Mesodermal cell (in vitro differentiated cells): ENCODE measurements around the gene UBE2E2.

Source experiments
- H3K27ac ChIP-seq: 2 replicates; pipeline ENCODE4 v1.7.0; 2013; ENCODE audit warnings: mild to moderate bottlenecking, low read depth, low read length, moderate library complexity; ENCODE audit not compliant: severe bottlenecking
- H3K36me3 ChIP-seq: 2 replicates; pipeline ENCODE4 v1.7.1; 2013; ENCODE audit warnings: mild to moderate bottlenecking, low read length, moderate library complexity; ENCODE audit not compliant: control insufficient read depth, insufficient read depth
- H3K4me1 ChIP-seq: one replicate; pipeline ENCODE4 v1.7.1; 2013; ENCODE audit warnings: mild to moderate bottlenecking, low read length; ENCODE audit not compliant: insufficient read depth, control insufficient read depth, poor library complexity, severe bottlenecking
- H3K4me3 ChIP-seq: 2 replicates; pipeline ENCODE4 v1.7.0; 2013; ENCODE audit warnings: low read length, control low read depth, mild to moderate bottlenecking; ENCODE audit not compliant: insufficient read depth, poor library complexity, severe bottlenecking; ENCODE audit errors: extremely low read depth
- H3K9me3 ChIP-seq: 2 replicates; pipeline ENCODE4 v1.7.1; 2013; ENCODE audit warnings: mild to moderate bottlenecking, low read length, moderate library complexity; ENCODE audit not compliant: control insufficient read depth
- WGBS, 2 experiments: methylation state at CpG; one replicate each; pipeline ENCODE4 v1.1.5; 2013; ENCODE audit warnings: missing lambda C conversion rate in 2 of 2; ENCODE audit not compliant: insufficient coverage in 2 of 2; 5-methylcytosine and 5-hydroxymethylcytosine counted together

The UBE2E2 gene

DNA sequence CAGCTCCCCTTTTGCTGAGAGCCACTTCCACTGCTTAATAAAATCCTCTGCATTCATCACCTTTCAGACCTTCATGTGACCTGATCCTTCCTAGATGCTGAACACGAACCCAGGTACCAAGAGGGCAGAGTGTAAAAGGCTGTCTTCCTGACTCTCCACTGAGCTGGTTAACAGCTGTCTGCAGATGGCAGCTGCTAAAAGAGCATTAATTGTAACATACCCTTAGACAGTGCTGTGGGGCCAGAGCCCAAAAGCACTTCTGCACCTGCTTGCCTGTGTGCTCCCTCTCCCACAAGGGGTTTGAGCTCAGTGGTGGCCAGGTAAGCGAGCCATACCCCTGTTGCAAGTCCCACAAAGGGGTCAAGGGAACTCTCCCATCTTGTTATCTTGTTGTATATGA is 187.3 kb downstream of the UBE2E2 start:
- H3K4me3 ChIP-seq: no peak overlapping the region
- no peak overlapping the region for H3K27ac ChIP-seq
- no CpG with 5 or more reads among the region's 2 CpGs for whole genome bisulfite sequencing, 2 experiments
- no peaks in the 10 kb centered on the region for H3K4me1 ChIP-seq
- H3K36me3 ChIP-seq: no peaks in the 10 kb centered on the region
- H3K9me3 ChIP-seq: no peaks in the 10 kb centered on the region

DNA sequence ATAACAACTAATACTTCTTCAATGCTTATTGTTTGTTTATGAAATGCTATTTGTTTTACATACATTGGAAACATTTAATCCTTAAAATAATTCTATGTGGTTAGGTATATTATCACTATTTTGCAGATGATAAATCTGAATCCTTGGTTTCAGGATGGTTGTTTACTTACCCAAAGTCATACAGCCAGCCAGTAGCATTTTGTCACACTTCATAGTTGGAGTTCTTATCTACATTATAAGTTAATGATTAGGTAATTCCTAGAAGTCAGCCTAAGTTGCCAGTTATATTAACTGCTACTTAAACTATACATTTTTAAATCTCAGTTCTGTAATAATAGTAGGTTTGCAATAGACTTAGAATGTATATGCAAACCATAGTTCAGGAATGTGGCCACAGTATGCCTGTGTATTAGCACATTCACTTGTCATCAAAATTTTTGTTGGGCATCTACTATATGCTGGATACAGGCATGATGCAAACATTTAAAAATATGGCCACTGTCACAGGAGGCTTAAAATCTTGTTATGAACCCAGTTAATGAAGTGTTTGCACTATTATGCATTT is 187.9 kb downstream of the UBE2E2 start:
- Histone ChIP-seq H3K27ac (no peak overlapping the region), H3K9me3 (no peaks in the 10 kb centered on the region), H3K4me3 (no peak overlapping the region), H3K36me3 (no peaks in the 10 kb centered on the region), H3K4me1 (no peaks in the 10 kb centered on the region)

DNA sequence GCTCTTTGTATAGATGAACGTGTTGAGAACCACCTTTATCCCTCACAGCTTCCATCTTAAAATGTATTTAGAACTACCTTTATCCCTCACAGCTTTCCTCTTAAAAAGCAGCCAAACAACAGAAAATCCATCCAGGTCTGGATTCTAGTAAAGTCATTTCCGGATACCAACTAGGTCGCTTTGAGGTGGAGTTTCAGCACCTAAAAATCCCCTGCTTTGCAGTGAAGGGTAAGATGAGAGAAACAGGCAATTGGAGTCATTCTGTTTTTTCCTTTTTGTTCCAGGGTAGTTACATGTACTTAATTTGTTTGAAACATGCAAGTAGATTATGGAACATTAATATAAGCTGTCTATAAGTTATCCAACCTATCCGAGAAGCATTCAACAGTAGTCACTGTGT is 192.0 kb downstream of the UBE2E2 start:
- Histone ChIP-seq H3K9me3 (no peaks in the 10 kb centered on the region), H3K4me1 (no peaks in the 10 kb centered on the region), H3K36me3 (no peaks in the 10 kb centered on the region), H3K27ac (no peak overlapping the region), H3K4me3 (no peak overlapping the region)
- whole genome bisulfite sequencing, 2 experiments: 71 to 100% methylated on average over 1 to 2 of the region's 4 CpGs

DNA sequence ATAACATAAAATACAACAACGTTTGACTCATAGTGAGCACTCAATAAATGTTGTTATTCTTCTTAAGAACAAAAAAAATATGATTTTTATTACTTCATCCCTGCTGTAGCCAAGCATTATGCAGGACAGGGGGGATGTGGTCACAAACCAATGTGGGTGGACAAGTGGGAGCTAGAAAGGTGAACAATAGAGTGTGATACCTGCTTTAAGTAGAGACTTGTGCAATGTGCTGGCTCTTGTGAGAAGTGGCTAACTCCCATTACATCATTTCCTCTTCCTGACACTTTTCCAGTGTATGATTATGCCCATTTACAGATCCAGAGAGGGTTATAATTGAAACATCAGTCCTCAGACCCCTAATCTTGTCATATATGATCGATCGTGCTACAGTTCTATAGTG is 193.6 kb downstream of the UBE2E2 start:
- Histone ChIP-seq H3K27ac (no peak overlapping the region), H3K9me3 (no peaks in the 10 kb centered on the region), H3K4me1 (no peaks in the 10 kb centered on the region), H3K36me3 (no peaks in the 10 kb centered on the region), H3K4me3 (no peak overlapping the region)
- no CpG with 5 or more reads among the region's 3 CpGs for WGBS, 2 experiments

DNA sequence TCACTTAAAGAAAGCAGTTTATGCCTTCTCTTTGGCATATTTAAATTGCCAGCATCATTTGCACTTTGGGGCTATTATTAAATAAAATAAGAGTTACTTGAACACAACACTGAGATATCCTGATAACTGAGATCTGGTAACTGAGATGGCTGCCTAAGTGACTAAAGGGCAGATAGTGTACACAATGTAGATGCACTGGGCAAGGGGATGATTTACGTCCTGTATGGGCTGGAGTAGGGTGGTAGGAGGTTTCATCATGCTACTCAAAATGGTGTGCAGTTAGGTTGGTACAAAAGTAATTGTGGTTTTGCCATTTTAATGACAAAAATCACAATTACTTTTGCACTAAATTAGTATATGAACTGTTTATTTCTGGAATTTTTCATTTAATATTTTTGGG is 196.1 kb downstream of the UBE2E2 start:
- no peaks in the 10 kb centered on the region for H3K36me3 ChIP-seq
- no peaks in the 10 kb centered on the region for H3K9me3 ChIP-seq
- no peaks in the 10 kb centered on the region for H3K4me1 ChIP-seq
- no peak overlapping the region for H3K4me3 ChIP-seq
- no peak overlapping the region for H3K27ac ChIP-seq
- 80% methylated on average over 1 of the region's 1 CpG for WGBS, 2 experiments

DNA sequence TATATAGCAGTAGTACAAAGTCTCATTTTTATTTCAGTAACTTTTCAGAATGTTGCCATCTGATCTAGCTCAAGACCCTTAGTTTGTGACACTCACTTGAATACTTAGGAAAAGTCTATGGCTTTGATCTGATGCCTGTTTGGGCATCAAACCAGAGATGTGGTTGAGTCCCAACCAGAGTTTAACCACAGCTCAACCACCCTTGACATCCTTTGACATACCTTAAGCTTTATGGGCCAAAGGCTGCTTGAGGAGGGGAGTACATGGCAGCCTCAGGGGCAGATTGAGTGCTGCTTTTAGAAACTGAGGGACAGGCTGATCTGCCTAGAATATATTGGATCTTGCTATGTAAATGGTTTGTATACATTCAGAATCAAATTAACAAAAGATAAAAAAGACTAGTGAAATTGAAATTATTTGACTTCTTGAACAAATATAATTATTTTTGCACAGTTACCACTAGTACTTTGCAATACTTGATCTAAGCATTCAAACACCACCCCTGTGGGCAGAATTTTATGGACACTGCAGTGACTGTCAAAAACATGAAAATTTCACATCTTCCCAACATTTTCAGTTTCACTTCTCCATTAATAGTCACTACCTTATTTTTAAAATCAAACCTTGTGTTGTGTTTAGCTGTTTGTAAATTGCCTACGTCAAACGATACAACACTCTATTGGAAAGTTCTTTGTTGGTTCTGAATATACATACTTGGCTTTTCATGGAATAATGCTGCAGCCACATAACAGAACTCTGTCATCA is 199.8 kb downstream of the UBE2E2 start:
- Histone ChIP-seq H3K9me3 (no peaks in the 10 kb centered on the region), H3K4me3 (no peak overlapping the region), H3K27ac (no peak overlapping the region), H3K4me1 (no peaks in the 10 kb centered on the region), H3K36me3 (no peaks in the 10 kb centered on the region)
- 100% methylated on average over 2 of the region's 2 CpGs; no CpG with 5 or more reads in 1 of the 2 experiments for WGBS, 2 experiments

DNA sequence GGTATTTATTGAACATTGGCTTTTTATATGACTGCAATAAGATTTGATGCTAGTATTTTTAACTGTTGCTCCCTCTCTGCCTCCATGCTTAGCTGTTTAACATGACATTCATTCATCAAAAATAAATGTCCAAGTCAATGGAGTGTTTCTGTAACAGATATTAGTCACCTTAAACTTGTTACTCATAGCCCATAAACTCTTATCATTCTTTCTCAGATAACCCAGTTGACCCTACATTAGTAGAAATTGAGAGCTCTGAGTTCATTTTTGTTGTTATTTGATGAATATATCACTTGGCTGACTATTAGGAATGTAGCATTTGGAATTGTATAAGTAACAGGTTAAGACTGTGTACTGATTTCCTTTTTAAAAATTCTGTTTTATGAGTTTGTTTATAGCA is 201.1 kb downstream of the UBE2E2 start:
- Histone ChIP-seq H3K27ac (no peak overlapping the region), H3K4me3 (no peak overlapping the region), H3K9me3 (no peaks in the 10 kb centered on the region), H3K36me3 (no peaks in the 10 kb centered on the region), H3K4me1 (no peaks in the 10 kb centered on the region)

DNA sequence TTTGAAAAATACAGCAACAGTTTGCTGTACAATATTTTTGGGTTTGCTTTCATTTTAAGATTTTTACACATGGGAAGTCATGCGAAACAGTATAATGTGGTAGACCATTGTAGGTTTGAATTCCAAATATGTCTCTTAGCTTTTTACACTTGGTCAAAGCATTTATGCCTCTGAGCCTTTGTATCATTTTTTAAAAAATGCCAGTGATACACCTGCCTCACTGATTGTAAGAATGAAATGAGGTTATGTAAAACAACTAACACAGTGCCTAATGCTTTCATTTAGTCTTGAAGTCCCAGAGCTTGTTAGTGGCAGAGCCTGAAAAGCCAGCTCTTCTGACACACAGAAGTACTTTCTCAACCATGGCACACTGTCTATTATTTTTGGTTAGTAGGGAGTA is 202.0 kb downstream of the UBE2E2 start:
- WGBS, 2 experiments: no CpG with 5 or more reads among the region's 1 CpG
- Histone ChIP-seq H3K4me3 (no peak overlapping the region), H3K4me1 (no peaks in the 10 kb centered on the region), H3K9me3 (no peaks in the 10 kb centered on the region), H3K27ac (no peak overlapping the region), H3K36me3 (no peaks in the 10 kb centered on the region)

DNA sequence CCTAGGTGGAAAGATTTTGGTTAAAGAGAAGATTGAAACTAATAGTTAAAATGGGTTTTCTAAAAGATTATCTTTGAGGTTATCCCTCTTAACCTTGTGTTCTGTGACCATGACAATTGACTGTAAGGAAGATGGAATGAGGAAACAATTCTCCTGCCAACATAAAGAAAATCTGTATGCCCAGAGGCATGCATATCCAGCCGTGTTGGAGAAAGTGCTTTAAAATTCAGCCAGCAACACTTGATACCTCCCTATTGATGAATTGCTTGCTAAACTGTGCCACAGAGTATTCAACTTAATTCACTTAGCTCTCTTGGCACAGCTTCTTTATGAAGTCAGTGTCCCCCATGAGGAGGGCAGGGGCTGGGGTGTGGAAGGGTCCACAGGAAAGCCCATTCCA is 203.5 kb downstream of the UBE2E2 start:
- Histone ChIP-seq H3K9me3 (no peaks in the 10 kb centered on the region), H3K36me3 (no peaks in the 10 kb centered on the region), H3K4me3 (no peak overlapping the region), H3K27ac (no peak overlapping the region), H3K4me1 (no peaks in the 10 kb centered on the region)
- 43 to 88% methylated on average over 1 of the region's 1 CpG for WGBS, 2 experiments

DNA sequence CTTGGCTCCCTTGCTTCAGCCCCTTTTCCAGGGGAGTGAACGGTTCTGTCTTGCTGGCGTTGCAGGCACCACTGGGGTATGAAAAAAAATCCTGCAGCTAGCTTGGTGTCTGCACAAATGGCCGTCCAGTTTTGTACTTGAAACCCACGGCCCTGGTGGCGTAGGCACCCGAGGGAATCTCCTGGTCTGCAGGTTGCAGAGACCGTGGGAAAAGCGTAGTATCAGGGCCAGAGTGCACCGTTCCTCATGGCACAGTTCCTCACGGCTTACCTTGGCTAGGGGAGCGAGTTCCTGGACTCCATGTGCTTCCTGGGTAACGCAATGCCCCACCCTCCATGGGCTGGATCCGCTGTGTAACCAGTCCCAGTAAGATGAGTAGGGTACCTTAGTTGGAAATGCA is 214.9 kb downstream of the UBE2E2 start:
- H3K9me3 ChIP-seq: no peaks in the 10 kb centered on the region
- H3K4me1 ChIP-seq: no peaks in the 10 kb centered on the region
- no peak overlapping the region for H3K4me3 ChIP-seq
- H3K27ac ChIP-seq: no peak overlapping the region
- 90 to 97% methylated on average over 13 of the region's 13 CpGs for WGBS, 2 experiments
- H3K36me3 ChIP-seq: no peaks in the 10 kb centered on the region

DNA sequence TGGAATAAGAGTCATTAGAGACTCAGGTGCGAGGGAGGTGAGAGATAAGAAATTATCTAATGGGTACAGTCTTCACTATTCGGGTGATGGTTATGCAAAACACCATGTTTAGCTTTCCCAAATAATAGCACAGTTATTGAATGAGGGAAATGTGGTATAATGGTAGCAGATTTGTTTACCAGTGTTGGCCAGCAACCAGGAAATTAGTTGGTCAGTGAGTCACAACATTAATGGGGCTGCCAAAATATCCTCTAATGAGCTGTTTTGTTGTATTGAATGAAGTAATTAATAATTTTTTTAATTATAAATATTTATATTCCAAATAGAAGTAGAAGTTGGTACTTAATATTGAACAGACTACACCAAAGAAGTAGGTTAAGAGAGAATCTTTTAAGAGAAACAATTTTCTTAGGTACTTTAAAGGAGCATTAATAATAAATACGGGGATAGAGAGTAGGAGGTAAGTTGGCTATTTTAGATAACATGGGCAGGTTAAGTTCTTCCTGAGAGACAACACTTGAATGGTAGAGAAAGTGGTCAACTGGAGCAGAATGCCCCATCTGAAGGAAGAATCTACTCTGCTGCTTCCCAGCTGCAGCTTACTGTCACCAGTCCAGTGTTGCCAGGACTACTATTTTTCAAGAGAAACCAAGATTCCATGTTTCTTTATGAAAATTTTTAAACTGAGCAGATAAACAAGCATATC is 218.8 kb downstream of the UBE2E2 start:
- H3K27ac ChIP-seq: no peak overlapping the region
- WGBS, 2 experiments: 100% methylated on average over 1 to 2 of the region's 3 CpGs
- no peak overlapping the region for H3K4me3 ChIP-seq
- H3K36me3 ChIP-seq: no peaks in the 10 kb centered on the region
- H3K9me3 ChIP-seq: no peaks in the 10 kb centered on the region
- H3K4me1 ChIP-seq: no peaks in the 10 kb centered on the region
